Body of pancreas (tissue), 4 donors: ENCODE results near the gene CCDC89.

Source experiments
- POLR2A ChIP-seq, 3 donors: fragments of 450-650 bp; IDR thresholded peaks; one replicate each; pipeline ENCODE4 v1.6.1; 2016; ENCODE audit warnings: antibody characterized with exemption in 3 of 3, mild to moderate bottlenecking in 2 of 3
- TF ChIP-seq, protein P1 (sequence below), 7 experiments: fragments of 450-650 bp in 4 of 7; fragments of 200-600 bp in 3 of 7; sonication (generic) in 3 of 7; IDR thresholded peaks; one replicate each; pipeline ENCODE4 v1.5.1; 2016 to 2019; ENCODE audit warnings: antibody characterized with exemption in 7 of 7

DNA sequence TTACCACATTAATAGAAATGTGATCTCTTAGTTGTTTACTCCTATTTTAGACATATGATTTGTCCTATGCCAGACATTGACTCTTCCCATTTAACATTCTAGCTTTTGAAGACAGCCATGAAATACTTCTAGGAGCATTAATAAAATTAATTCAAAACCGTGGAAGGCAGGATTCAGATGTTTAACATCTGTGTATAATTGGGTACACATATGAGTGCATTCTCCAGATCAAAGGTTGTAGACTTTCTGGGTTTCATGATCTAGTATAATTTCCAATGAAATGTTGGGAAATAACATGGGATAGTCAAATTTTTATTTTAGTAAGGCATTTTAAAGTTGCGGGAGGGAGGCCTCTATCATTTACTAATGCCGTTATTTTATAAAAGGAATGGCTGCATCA is 35.2 kb upstream of the CCDC89 start:
- no peak for TF ChIP-seq POLR2A (IDR thresholded peaks at IDR 0.05)
- TF ChIP-seq, protein P1, sequence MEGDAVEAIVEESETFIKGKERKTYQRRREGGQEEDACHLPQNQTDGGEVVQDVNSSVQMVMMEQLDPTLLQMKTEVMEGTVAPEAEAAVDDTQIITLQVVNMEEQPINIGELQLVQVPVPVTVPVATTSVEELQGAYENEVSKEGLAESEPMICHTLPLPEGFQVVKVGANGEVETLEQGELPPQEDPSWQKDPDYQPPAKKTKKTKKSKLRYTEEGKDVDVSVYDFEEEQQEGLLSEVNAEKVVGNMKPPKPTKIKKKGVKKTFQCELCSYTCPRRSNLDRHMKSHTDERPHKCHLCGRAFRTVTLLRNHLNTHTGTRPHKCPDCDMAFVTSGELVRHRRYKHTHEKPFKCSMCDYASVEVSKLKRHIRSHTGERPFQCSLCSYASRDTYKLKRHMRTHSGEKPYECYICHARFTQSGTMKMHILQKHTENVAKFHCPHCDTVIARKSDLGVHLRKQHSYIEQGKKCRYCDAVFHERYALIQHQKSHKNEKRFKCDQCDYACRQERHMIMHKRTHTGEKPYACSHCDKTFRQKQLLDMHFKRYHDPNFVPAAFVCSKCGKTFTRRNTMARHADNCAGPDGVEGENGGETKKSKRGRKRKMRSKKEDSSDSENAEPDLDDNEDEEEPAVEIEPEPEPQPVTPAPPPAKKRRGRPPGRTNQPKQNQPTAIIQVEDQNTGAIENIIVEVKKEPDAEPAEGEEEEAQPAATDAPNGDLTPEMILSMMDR (IDR thresholded peaks at IDR 0.05): no peak
